ENCODE data around the gene OR52M1.

GRCh38 chr11:4551346-4551979, 6.5 kb downstream of the OR52M1 start:
- no peak for TF ChIP-seq POLR2A (IDR thresholded peaks at IDR 0.05)
- no peak for TF ChIP-seq CTCF (IDR thresholded peaks at IDR 0.05)
